ENCODE results near the gene HNRNPF.
A peak's percentile ranks its signal among the peaks of the same experiment; 100 is the strongest.
"Not testable (repeated sequence)": the region's sequence is repeated elsewhere in the genome, so short reads cannot be mapped to it uniquely, and the experiment has no call there.

The HNRNPF gene

GRCh38 chr10:43444323-43444722 lies 35.3 kb upstream of the HNRNPF start:
- Histone ChIP-seq H3K27ac (ENCODE audit: low read depth in 2 of 2, low read length in 2 of 2) (no peak overlapping the region), H3K27me3 (ENCODE audit: control insufficient read depth in 2 of 2, insufficient read depth in 2 of 2, low read length in 2 of 2) (no peaks in the 10 kb centered on the region), H3K9me3 (ENCODE audit: control insufficient read depth in 2 of 2, low read length in 2 of 2) (no peaks in the 10 kb centered on the region), H3K36me3 (ENCODE audit: control insufficient read depth in 2 of 2, insufficient read depth in 2 of 2, low read length in 2 of 2) (no peaks in the 10 kb centered on the region), H3K4me3 (ENCODE audit: low read length in 2 of 2) (no peak overlapping the region), H3K9ac (ENCODE audit: low read depth in 1 of 2, low read length in 2 of 2) (no peak overlapping the region), H3K4me1 (ENCODE audit: control insufficient read depth in 2 of 2, insufficient read depth in 2 of 2, low read length in 2 of 2) (peaks cover 0 to 4% of the 10 kb centered on the region in 2 donors)

GRCh38 chr10:43440463-43441134 lies 31.6 kb upstream of the HNRNPF start:
- Histone ChIP-seq H3K9me3 (ENCODE audit: control insufficient read depth in 2 of 2, low read length in 2 of 2) (no peaks in the 10 kb centered on the region), H3K4me3 (ENCODE audit: low read length in 2 of 2) (no peak overlapping the region), H3K27ac (ENCODE audit: low read depth in 2 of 2, low read length in 2 of 2) (no peak overlapping the region), H3K9ac (ENCODE audit: low read depth in 1 of 2, low read length in 2 of 2) (no peak overlapping the region), H3K36me3 (ENCODE audit: control insufficient read depth in 2 of 2, insufficient read depth in 2 of 2, low read length in 2 of 2) (no peaks in the 10 kb centered on the region), H3K4me1 (ENCODE audit: control insufficient read depth in 2 of 2, insufficient read depth in 2 of 2, low read length in 2 of 2) (peaks cover 0 to 10% of the 10 kb centered on the region in 2 donors), H3K27me3 (ENCODE audit: control insufficient read depth in 2 of 2, insufficient read depth in 2 of 2, low read length in 2 of 2) (no peaks in the 10 kb centered on the region)

GRCh38 chr10:43437141-43437870 lies 28.3 kb upstream of the HNRNPF start:
- no peaks in the 10 kb centered on the region for H3K9me3 ChIP-seq (ENCODE audit: control insufficient read depth in 2 of 2, low read length in 2 of 2)
- H3K36me3 ChIP-seq (ENCODE audit: control insufficient read depth in 2 of 2, insufficient read depth in 2 of 2, low read length in 2 of 2) = no peaks in the 10 kb centered on the region
- peak overlapping the region; percentile 98 to 99 for H3K27ac ChIP-seq (ENCODE audit: low read depth in 2 of 2, low read length in 2 of 2)
- H3K4me3 ChIP-seq (ENCODE audit: low read length in 2 of 2) = peak overlapping the region; percentile 90 to 98
- peak overlapping the region; percentile 99 to 100 for H3K9ac ChIP-seq (ENCODE audit: low read depth in 1 of 2, low read length in 2 of 2)
- no peaks in the 10 kb centered on the region for H3K27me3 ChIP-seq (ENCODE audit: control insufficient read depth in 2 of 2, insufficient read depth in 2 of 2, low read length in 2 of 2)
- peaks cover 0 to 6% of the 10 kb centered on the region in 2 donors for H3K4me1 ChIP-seq (ENCODE audit: control insufficient read depth in 2 of 2, insufficient read depth in 2 of 2, low read length in 2 of 2)

- H3K4me3 ChIP-seq (ENCODE audit: low read length in 2 of 2) = peak within 1 kb of the TSS; percentile 90 to 98
- H3K4me1 ChIP-seq (ENCODE audit: control insufficient read depth in 2 of 2, insufficient read depth in 2 of 2, low read length in 2 of 2) = peaks cover 0 to 6% of the 10 kb centered on the region in 2 donors
- H3K9me3 ChIP-seq (ENCODE audit: control insufficient read depth in 2 of 2, low read length in 2 of 2) = no peaks in the 10 kb centered on the region
- peak within 1 kb of the TSS; percentile 99 to 100 for H3K9ac ChIP-seq (ENCODE audit: low read depth in 1 of 2, low read length in 2 of 2)
- peak within 1 kb of the TSS; percentile 98 to 99 for H3K27ac ChIP-seq (ENCODE audit: low read depth in 2 of 2, low read length in 2 of 2)
- no peaks in the 10 kb centered on the region for H3K36me3 ChIP-seq (ENCODE audit: control insufficient read depth in 2 of 2, insufficient read depth in 2 of 2, low read length in 2 of 2)
- H3K27me3 ChIP-seq (ENCODE audit: control insufficient read depth in 2 of 2, insufficient read depth in 2 of 2, low read length in 2 of 2) = no peaks in the 10 kb centered on the region
Observed at GRCh38 chr10:43436291-43437140, 27.5 kb upstream of the HNRNPF start, which contains the start of gene ZNF487. Gene ZNF487 (plus strand): TSS chr10:43437111. CDS start chr10:43475814, 38,703 bp downstream.

GRCh38 chr10:43430926-43431663 lies 22.1 kb upstream of the HNRNPF start:
- Histone ChIP-seq H3K4me3 (ENCODE audit: low read length in 2 of 2) (no peak overlapping the region), H3K9ac (ENCODE audit: low read depth in 1 of 2, low read length in 2 of 2) (no peak overlapping the region), H3K27me3 (ENCODE audit: control insufficient read depth in 2 of 2, insufficient read depth in 2 of 2, low read length in 2 of 2) (no peaks in the 10 kb centered on the region), H3K27ac (ENCODE audit: low read depth in 2 of 2, low read length in 2 of 2) (no peak overlapping the region), H3K36me3 (ENCODE audit: control insufficient read depth in 2 of 2, insufficient read depth in 2 of 2, low read length in 2 of 2) (no peaks in the 10 kb centered on the region), H3K9me3 (ENCODE audit: control insufficient read depth in 2 of 2, low read length in 2 of 2) (no peaks in the 10 kb centered on the region), H3K4me1 (ENCODE audit: control insufficient read depth in 2 of 2, insufficient read depth in 2 of 2, low read length in 2 of 2) (no peaks in the 10 kb centered on the region)

- Histone ChIP-seq H3K9me3 (ENCODE audit: control insufficient read depth in 2 of 2, low read length in 2 of 2) (no peaks in the 10 kb centered on the region), H3K27me3 (ENCODE audit: control insufficient read depth in 2 of 2, insufficient read depth in 2 of 2, low read length in 2 of 2) (no peaks in the 10 kb centered on the region), H3K4me1 (ENCODE audit: control insufficient read depth in 2 of 2, insufficient read depth in 2 of 2, low read length in 2 of 2) (no peaks in the 10 kb centered on the region), H3K36me3 (ENCODE audit: control insufficient read depth in 2 of 2, insufficient read depth in 2 of 2, low read length in 2 of 2) (no peaks in the 10 kb centered on the region), H3K9ac (ENCODE audit: low read depth in 1 of 2, low read length in 2 of 2) (no peak overlapping the region), H3K4me3 (ENCODE audit: low read length in 2 of 2) (no peak overlapping the region), H3K27ac (ENCODE audit: low read depth in 2 of 2, low read length in 2 of 2) (no peak overlapping the region)
Observed at GRCh38 chr10:43427166-43427825, 18.3 kb upstream of the HNRNPF start.

- H3K9ac ChIP-seq (ENCODE audit: low read depth in 1 of 2, low read length in 2 of 2); H3K27ac ChIP-seq (ENCODE audit: low read depth in 2 of 2, low read length in 2 of 2); H3K9me3 ChIP-seq (ENCODE audit: control insufficient read depth in 2 of 2, low read length in 2 of 2); H3K36me3 ChIP-seq (ENCODE audit: control insufficient read depth in 2 of 2, insufficient read depth in 2 of 2, low read length in 2 of 2); H3K4me3 ChIP-seq (ENCODE audit: low read length in 2 of 2); H3K27me3 ChIP-seq (ENCODE audit: control insufficient read depth in 2 of 2, insufficient read depth in 2 of 2, low read length in 2 of 2); H3K4me1 ChIP-seq (ENCODE audit: control insufficient read depth in 2 of 2, insufficient read depth in 2 of 2, low read length in 2 of 2): not testable (repeated sequence)
Observed at GRCh38 chr10:43426476-43426875, 17.5 kb upstream of the HNRNPF start.

GRCh38 chr10:43424416-43424815 lies 15.4 kb upstream of the HNRNPF start:
- peaks cover 7 to 12% of the 10 kb centered on the region in 2 donors for H3K4me1 ChIP-seq (ENCODE audit: control insufficient read depth in 2 of 2, insufficient read depth in 2 of 2, low read length in 2 of 2)
- H3K9me3 ChIP-seq (ENCODE audit: control insufficient read depth in 2 of 2, low read length in 2 of 2) = no peaks in the 10 kb centered on the region
- no peaks in the 10 kb centered on the region for H3K36me3 ChIP-seq (ENCODE audit: control insufficient read depth in 2 of 2, insufficient read depth in 2 of 2, low read length in 2 of 2)
- no peaks in the 10 kb centered on the region for H3K27me3 ChIP-seq (ENCODE audit: control insufficient read depth in 2 of 2, insufficient read depth in 2 of 2, low read length in 2 of 2)
- no peak overlapping the region for H3K4me3 ChIP-seq (ENCODE audit: low read length in 2 of 2)
- H3K9ac ChIP-seq (ENCODE audit: low read depth in 1 of 2, low read length in 2 of 2) = no peak overlapping the region
- no peak overlapping the region for H3K27ac ChIP-seq (ENCODE audit: low read depth in 2 of 2, low read length in 2 of 2)

GRCh38 chr10:43421944-43422343 lies 13.0 kb upstream of the HNRNPF start:
- not testable (repeated sequence) for H3K27me3 ChIP-seq (ENCODE audit: control insufficient read depth in 2 of 2, insufficient read depth in 2 of 2, low read length in 2 of 2); H3K9me3 ChIP-seq (ENCODE audit: control insufficient read depth in 2 of 2, low read length in 2 of 2); H3K4me3 ChIP-seq (ENCODE audit: low read length in 2 of 2); H3K36me3 ChIP-seq (ENCODE audit: control insufficient read depth in 2 of 2, insufficient read depth in 2 of 2, low read length in 2 of 2); H3K9ac ChIP-seq (ENCODE audit: low read depth in 1 of 2, low read length in 2 of 2); H3K27ac ChIP-seq (ENCODE audit: low read depth in 2 of 2, low read length in 2 of 2)
- peaks cover 7 to 12% of the 10 kb centered on the region in 2 donors for H3K4me1 ChIP-seq (ENCODE audit: control insufficient read depth in 2 of 2, insufficient read depth in 2 of 2, low read length in 2 of 2)
